SK-N-MC (cell line): ENCODE data around the gene CSNK1D.

Experiments used
- EZH2 ChIP-seq: fragments of 200-600 bp; sonication (generic); IDR thresholded peaks from one replicate; pipeline ENCODE4 v1.6.1; 2017; ENCODE audit warnings: antibody characterized with exemption
- POLR2AphosphoS5 ChIP-seq: IDR thresholded peaks from 2 replicates; pipeline ENCODE4 v1.6.1; 2012; ENCODE audit warnings: mild to moderate bottlenecking, low read depth, low read length, borderline replicate concordance

- no peak for TF ChIP-seq POLR2AphosphoS5
- TF ChIP-seq EZH2: no peak
Measured at GRCh38 chr17:82195675-82196672, 77.5 kb downstream of the CSNK1D start.
